Spleen (tissue), 13 donors: Measurements from ENCODE around the gene OVOL3. TPM values are rescaled to one million over a fixed set of nuclear protein-coding genes. Genes with fewer than 3 reads are reported as not detected.
"Not testable (repeated sequence)": the region's sequence is repeated elsewhere in the genome, so short reads cannot be mapped to it uniquely, and the experiment has no call there.

Source experiments
- DNase-seq: peaks from one replicate; pipeline ENCODE4 v3.0.0-alpha.2; 2020
- H3K27ac ChIP-seq, 8 donors: fragments of 200-600 bp; sonication (generic) in 7 of 8; 1 replicate in 4 of 8; 2 replicates in 4 of 8; pipeline versions ENCODE4 v1.5.0 to v1.8.0; 2016 to 2021; ENCODE audit warnings: inconsistent platforms in 4 of 8, mild to moderate bottlenecking in 4 of 8, moderate library complexity in 1 of 8
- H3K27me3 ChIP-seq, 7 donors: fragments of 200-600 bp; sonication (generic) in 6 of 7; replicated peaks in 1 of 7; 1 replicate in 4 of 7; 2 replicates in 3 of 7; pipeline versions ENCODE4 v1.5.0 to v1.8.0; 2016 to 2021; ENCODE audit warnings: inconsistent platforms in 3 of 7, mild to moderate bottlenecking in 1 of 7
- H3K36me3 ChIP-seq, 6 donors: fragments of 200-600 bp; sonication (generic) in 5 of 6; 1 replicate in 4 of 6; 2 replicates in 2 of 6; pipeline versions ENCODE4 v1.5.0 to v1.8.0; 2016 to 2021; ENCODE audit warnings: inconsistent platforms in 2 of 6
- H3K4me1 ChIP-seq, 6 donors: fragments of 200-600 bp; sonication (generic) in 5 of 6; 1 replicate in 3 of 6; 2 replicates in 3 of 6; pipeline versions ENCODE4 v1.5.0 to v1.8.0; 2016 to 2021; ENCODE audit warnings: inconsistent platforms in 3 of 6
- H3K4me3 ChIP-seq, 8 donors: fragments of 200-600 bp; sonication (generic) in 7 of 8; 1 replicate in 4 of 8; 2 replicates in 4 of 8; pipeline versions ENCODE4 v1.5.0 to v1.8.0; 2016 to 2021; ENCODE audit warnings: inconsistent platforms in 4 of 8, mild to moderate bottlenecking in 4 of 8, moderate library complexity in 2 of 8
- H3K9me3 ChIP-seq, 8 donors: fragments of 200-600 bp; sonication (generic) in 7 of 8; 1 replicate in 4 of 8; 2 replicates in 4 of 8; pipeline versions ENCODE4 v1.5.0 to v1.8.0; 2016 to 2021; ENCODE audit warnings: inconsistent platforms in 4 of 8
- POLR2A ChIP-seq, 3 donors: fragments of 450-650 bp; IDR thresholded peaks; one replicate each; pipeline ENCODE4 v1.5.1; 2017; ENCODE audit warnings: antibody characterized with exemption in 3 of 3, mild to moderate bottlenecking in 1 of 3
- POLR2AphosphoS5 ChIP-seq, 3 donors: sonication (generic); formaldehyde crosslinking; IDR thresholded peaks; one replicate each; pipeline ENCODE4 v1.5.1; 2017; ENCODE audit warnings: antibody characterized with exemption in 3 of 3
- WGBS, 5 donors: extraction: QIAGEN DNeasy Blood & Tissue Kit in 3 of 5; methylation state at CpG; one replicate each; pipeline versions ENCODE4 v1.1.5 to v1.1.7; 2013 to 2018; 5-methylcytosine and 5-hydroxymethylcytosine counted together
- intact Hi-C: fragments of 100-400 bp; cut with DNase I; formaldehyde crosslinking; loops from one replicate; pipeline ENCODE4 v1.15.0; 2023; ENCODE audit warnings: low total_unique reads
- long read RNA-seq, 2 donors: transcript quantifications; one replicate each; lab custom pipeline, GENCODE V29; 2026
- polyA plus RNA-seq, 3 donors: library from polyadenylated mRNA; stranded (reverse); fragments of 200-250 nt; gene quantifications; one replicate each; pipeline ENCODE4 v1.2.1, GENCODE V29; 2013
- total RNA-seq, 7 donors: library from RNA; depleted of rRNA in 3 of 7; stranded (reverse); fragments of >200 nt in 3 of 7; fragmentation: NEBNext Ultra II Directional in 4 of 7; extraction: Animal tissue kit (Norgen Biotek cat#: 25700) in 4 of 7; gene quantifications; one replicate each; pipeline versions ENCODE4 v1.1.0 to v1.2.1, GENCODE V29; 2016 to 2021
- TF ChIP-seq, protein P1 (sequence below), 11 experiments: fragments of 200-600 bp in 7 of 11; fragments of 450-650 bp in 4 of 11; sonication (generic) in 4 of 11; IDR thresholded peaks in 8 of 11; conservative IDR thresholded peaks in 3 of 11; 1 replicate in 7 of 11; 2 replicates in 4 of 11; pipeline versions ENCODE4 v1.4.0 to v1.8.0; 2016 to 2021; ENCODE audit warnings: antibody characterized with exemption in 11 of 11, inconsistent platforms in 4 of 11, mild to moderate bottlenecking in 1 of 11
- donor health status: healthy with polysubstance abuse.
- donor health status: DM: no; HTN: no; CAD: no; lungs with moderate emphysema.
- donor health status: DM: no; HTN: no; CAD: no.
- donor health status: Bipolar disorder and iron deficiency.
- donor health status: healthy.
- donor health status: DM: no; HTN: no; CAD: no.
- donor health status: DM: yes; HTN: yes; CAD: no.

OVOL3 gene
- total RNA-seq: not detected
- polyA plus RNA-seq: under 1 TPM; 0.11 to 0.22 (median 0.19) TPM
- long read RNA-seq, donor 1: 0 reads
- long read RNA-seq, donor 2: 0 reads

DNA sequence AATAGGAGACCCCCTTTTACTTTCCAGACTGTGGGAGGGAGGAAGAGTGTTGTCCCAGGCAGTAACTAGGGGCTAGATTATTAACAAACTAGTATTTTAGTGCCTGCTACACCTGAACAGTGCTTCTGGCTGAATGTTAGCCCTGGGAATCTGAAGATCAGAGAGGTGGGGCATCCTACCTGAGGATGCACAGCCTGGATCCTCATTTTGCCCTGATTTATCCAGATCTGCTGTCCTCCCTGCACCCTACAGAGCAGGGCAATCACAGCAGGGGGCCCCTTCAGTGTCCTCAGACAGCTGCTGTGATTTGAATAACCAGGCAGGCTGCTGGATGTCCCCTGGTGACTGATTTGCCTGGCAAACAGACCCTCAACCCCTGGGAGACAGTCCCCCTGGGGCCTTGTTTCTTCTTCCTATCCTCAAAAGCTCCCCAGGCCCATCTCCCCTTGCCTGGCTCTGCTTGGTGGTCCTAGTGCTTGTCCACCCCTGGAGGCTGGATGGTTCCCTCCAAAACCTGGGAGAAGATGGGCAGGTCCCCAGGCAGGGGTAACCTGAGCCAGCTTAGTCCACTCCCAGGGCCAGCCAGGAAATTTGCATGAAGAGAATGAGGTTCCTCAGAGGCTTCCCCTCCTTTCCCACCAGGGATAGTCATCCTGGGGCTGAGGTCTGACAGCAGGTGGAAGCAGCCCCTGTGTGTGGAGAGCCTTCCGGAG lies at the start of gene OVOL3:
TSS of gene OVOL3 (plus strand) at position 657 of the 713 bp plus-strand sequence. CDS start 60 bp downstream, outside the sequence.
- 49 to 90% (median 89%) methylated on average over 1 of the region's 1 CpG; no CpG with 5 or more reads in 2 of the 5 donors for WGBS, 5 donors
- TF ChIP-seq, protein P1, sequence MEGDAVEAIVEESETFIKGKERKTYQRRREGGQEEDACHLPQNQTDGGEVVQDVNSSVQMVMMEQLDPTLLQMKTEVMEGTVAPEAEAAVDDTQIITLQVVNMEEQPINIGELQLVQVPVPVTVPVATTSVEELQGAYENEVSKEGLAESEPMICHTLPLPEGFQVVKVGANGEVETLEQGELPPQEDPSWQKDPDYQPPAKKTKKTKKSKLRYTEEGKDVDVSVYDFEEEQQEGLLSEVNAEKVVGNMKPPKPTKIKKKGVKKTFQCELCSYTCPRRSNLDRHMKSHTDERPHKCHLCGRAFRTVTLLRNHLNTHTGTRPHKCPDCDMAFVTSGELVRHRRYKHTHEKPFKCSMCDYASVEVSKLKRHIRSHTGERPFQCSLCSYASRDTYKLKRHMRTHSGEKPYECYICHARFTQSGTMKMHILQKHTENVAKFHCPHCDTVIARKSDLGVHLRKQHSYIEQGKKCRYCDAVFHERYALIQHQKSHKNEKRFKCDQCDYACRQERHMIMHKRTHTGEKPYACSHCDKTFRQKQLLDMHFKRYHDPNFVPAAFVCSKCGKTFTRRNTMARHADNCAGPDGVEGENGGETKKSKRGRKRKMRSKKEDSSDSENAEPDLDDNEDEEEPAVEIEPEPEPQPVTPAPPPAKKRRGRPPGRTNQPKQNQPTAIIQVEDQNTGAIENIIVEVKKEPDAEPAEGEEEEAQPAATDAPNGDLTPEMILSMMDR (IDR thresholded peaks at IDR 0.05 in 8 of 11, conservative IDR thresholded peaks at IDR 0.05 in 3 of 11): no peak
- TF ChIP-seq POLR2A (IDR thresholded peaks at IDR 0.05) (no peak), POLR2AphosphoS5 (IDR thresholded peaks at IDR 0.05) (no peak)
- intact Hi-C loops: loop anchor here (10.0 kb wide), 1 partner anchor 56 kb away; the partner anchor contains the start of genes THAP8 and WDR62
- Histone ChIP-seq H3K27me3 (no peaks in the 10 kb centered on the region), H3K4me3 (no peak within 1 kb of the TSS), H3K4me1 (peaks cover 8 to 25% (median 14%) of the 10 kb centered on the region in 6 donors), H3K27ac (no peak within 1 kb of the TSS), H3K36me3 (peaks cover 0 to 61% (median 23%) of the 10 kb centered on the region in 6 donors), H3K9me3 (no peaks in the 10 kb centered on the region)
- no peak for DNase-seq

DNA sequence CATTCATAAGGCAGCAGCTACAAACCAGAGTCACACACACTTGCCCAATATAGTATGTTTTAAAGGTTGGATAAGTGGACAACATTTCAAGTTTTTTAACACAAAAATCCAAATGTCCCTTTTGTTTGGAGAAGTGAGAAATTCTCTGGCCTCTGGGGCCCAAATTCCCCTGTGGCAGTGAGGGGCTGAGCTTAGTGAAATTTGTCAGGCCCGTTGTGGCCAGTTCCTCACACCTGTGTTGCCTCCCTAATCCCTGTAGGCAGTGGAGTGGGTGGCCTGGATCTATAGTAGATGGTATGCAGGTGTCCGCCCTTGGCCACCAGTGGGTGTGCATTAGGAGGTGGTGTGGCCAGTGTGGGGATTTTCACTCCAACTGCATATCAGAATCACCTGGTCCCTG lies 49.6 kb upstream of the OVOL3 start:
- Histone ChIP-seq H3K27me3 (no peaks in the 10 kb centered on the region), H3K4me1 (peaks cover 0 to 3% (median 0%) of the 10 kb centered on the region in 6 donors), H3K27ac (no peak overlapping the region), H3K9me3 (no peaks in the 10 kb centered on the region), H3K36me3 (peaks cover 0 to 70% (median 0%) of the 10 kb centered on the region in 6 donors), H3K4me3 (no peak overlapping the region)
- 82 to 100% (median 85%) methylated on average over 2 of the region's 2 CpGs for WGBS, 5 donors
- TF ChIP-seq POLR2A (IDR thresholded peaks at IDR 0.05): no peak
- TF ChIP-seq, protein P1 (IDR thresholded peaks at IDR 0.05 in 8 of 11, conservative IDR thresholded peaks at IDR 0.05 in 3 of 11): no peak
- no peak for TF ChIP-seq POLR2AphosphoS5 (IDR thresholded peaks at IDR 0.05)
- DNase-seq: no peak
- intact Hi-C loops: no loop called here

DNA sequence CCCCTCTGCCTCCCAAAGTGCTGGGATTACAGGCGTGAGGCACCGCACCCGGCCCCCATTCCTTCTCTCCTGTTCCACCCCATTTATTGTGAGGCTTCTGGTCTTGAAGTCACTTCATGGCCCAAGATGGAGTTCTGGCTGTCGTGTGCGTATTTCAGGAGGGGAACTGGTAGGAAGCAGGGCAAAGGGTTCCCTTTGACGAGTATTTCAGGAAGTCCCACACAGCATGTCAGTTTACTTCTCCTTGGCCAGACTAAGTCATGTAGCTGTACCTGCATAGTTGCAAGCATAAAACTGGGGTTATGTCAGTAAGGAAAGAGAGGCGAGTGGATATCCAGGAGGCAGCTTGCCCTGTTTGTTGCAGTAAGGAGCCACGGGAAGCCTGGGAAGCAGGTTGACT lies 46.1 kb upstream of the OVOL3 start:
- Histone ChIP-seq H3K27ac (no peak overlapping the region), H3K4me3 (no peak overlapping the region), H3K9me3 (no peaks in the 10 kb centered on the region), H3K27me3 (no peaks in the 10 kb centered on the region), H3K36me3 (peaks cover 0 to 80% (median 0%) of the 10 kb centered on the region in 6 donors), H3K4me1 (peaks cover 0 to 3% (median 0%) of the 10 kb centered on the region in 6 donors)
- WGBS, 5 donors: 79 to 93% (median 88%) methylated on average over 8 of the region's 8 CpGs
- intact Hi-C loops: no loop called here
- TF ChIP-seq POLR2A (IDR thresholded peaks at IDR 0.05): no peak
- no peak for TF ChIP-seq POLR2AphosphoS5 (IDR thresholded peaks at IDR 0.05)
- TF ChIP-seq, protein P1 (IDR thresholded peaks at IDR 0.05 in 8 of 11, conservative IDR thresholded peaks at IDR 0.05 in 3 of 11): no peak
- no peak for DNase-seq

- H3K27me3 ChIP-seq: no peaks in the 10 kb centered on the region
- 92 to 97% (median 96%) methylated on average over 10 to 11 of the region's 11 CpGs for WGBS, 5 donors
- peaks cover 0 to 10% (median 1%) of the 10 kb centered on the region in 6 donors for H3K4me1 ChIP-seq
- TF ChIP-seq POLR2AphosphoS5 (IDR thresholded peaks at IDR 0.05): no peak
- no peak for TF ChIP-seq POLR2A (IDR thresholded peaks at IDR 0.05)
- TF ChIP-seq, protein P1 (IDR thresholded peaks at IDR 0.05 in 8 of 11, conservative IDR thresholded peaks at IDR 0.05 in 3 of 11): no peak
- H3K36me3 ChIP-seq: peaks cover 0 to 81% (median 0%) of the 10 kb centered on the region in 6 donors
- no peak overlapping the region for H3K27ac ChIP-seq
- DNase-seq: no peak
- H3K4me3 ChIP-seq: no peak overlapping the region
- intact Hi-C loops: no loop called here
- H3K9me3 ChIP-seq: no peaks in the 10 kb centered on the region
Observed at GRCh38 chr19:36067681-36068080, 43.3 kb upstream of the OVOL3 start.

- H3K27ac ChIP-seq, H3K4me3 ChIP-seq, H3K27me3 ChIP-seq, DNase-seq, H3K9me3 ChIP-seq, intact Hi-C loops: not testable (repeated sequence)
- peaks cover 0 to 23% (median 7%) of the 10 kb centered on the region in 6 donors for H3K4me1 ChIP-seq
- WGBS, 5 donors: 95 to 98% (median 98%) methylated on average over 16 to 54 of the region's 57 CpGs
- peaks cover 0 to 82% (median 0%) of the 10 kb centered on the region in 6 donors for H3K36me3 ChIP-seq
Observed at GRCh38 chr19:36068810-36069499, 42.0 kb upstream of the OVOL3 start.
